ENCODE measurements around the gene LAMB3. TPM values are rescaled to one million over a fixed set of nuclear protein-coding genes. Genes with fewer than 3 reads are reported as not detected.

The LAMB3 gene
- total and polyA plus RNA-seq, 4 donors = 14.6 to 121 (median 68.6) TPM

DNA sequence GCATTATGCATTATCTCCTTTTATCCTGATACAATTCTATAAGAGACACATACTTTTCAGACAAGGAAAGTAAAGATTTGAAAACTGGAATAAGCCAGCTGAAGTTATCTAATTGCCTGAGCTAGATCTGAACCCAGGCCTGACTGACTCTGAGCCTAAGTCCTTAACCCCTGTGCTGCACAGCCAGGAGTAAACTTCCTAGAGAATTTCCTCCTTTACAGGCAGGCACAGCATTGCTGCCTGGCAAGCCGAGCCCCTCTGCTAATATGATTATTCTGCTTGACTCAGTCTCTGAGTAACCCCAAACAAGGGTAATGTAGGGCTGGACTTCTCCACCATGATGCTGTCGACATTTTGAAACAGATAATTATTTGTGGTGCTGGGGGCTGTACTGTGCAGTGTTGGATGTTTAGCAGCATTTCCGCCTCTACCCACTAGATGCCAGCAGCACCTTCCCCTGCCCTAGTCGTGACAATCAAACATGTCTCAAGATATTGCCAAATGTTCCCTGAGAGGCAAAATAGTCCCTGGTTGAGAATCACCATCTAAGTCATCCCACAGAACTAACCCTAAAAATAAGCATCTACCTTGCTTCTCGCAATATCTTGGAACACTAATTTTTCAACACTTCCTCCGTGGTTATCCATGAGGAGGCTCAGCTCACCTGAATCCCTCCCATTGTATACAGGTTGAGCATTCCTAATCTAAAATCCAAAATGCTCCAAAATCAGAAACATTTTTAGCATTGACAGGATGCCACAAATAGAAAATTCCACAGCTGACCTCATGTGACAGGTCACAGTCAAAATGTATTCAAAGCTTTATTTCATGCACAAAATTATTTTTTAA lies 50.2 kb downstream of the LAMB3 start:
- Histone ChIP-seq H3K9me3 (ENCODE audit: control insufficient read depth in 4 of 4, insufficient read depth in 3 of 4, low read length in 3 of 4) (no peaks in the 10 kb centered on the region), H3K9ac (ENCODE audit: insufficient read depth in 1 of 2, low read length in 2 of 2) (no peak overlapping the region), H3K27me3 (ENCODE audit: control insufficient read depth in 3 of 3, insufficient read depth in 3 of 3, low read length in 2 of 3) (no peaks in the 10 kb centered on the region), H3K27ac (ENCODE audit: low read depth in 1 of 2, low read length in 1 of 2) (no peak overlapping the region), H3K36me3 (ENCODE audit: control insufficient read depth in 4 of 4, insufficient read depth in 4 of 4, low read length in 4 of 4) (peaks cover 0 to 35% (median 8%) of the 10 kb centered on the region in 4 donors), H3K4me3 (no peak overlapping the region), H3K4me1 (ENCODE audit: control insufficient read depth in 5 of 5, insufficient read depth in 5 of 5, low read length in 5 of 5) (peaks cover 0 to 2% (median 0%) of the 10 kb centered on the region in 5 donors)
- TF ChIP-seq, protein P1, sequence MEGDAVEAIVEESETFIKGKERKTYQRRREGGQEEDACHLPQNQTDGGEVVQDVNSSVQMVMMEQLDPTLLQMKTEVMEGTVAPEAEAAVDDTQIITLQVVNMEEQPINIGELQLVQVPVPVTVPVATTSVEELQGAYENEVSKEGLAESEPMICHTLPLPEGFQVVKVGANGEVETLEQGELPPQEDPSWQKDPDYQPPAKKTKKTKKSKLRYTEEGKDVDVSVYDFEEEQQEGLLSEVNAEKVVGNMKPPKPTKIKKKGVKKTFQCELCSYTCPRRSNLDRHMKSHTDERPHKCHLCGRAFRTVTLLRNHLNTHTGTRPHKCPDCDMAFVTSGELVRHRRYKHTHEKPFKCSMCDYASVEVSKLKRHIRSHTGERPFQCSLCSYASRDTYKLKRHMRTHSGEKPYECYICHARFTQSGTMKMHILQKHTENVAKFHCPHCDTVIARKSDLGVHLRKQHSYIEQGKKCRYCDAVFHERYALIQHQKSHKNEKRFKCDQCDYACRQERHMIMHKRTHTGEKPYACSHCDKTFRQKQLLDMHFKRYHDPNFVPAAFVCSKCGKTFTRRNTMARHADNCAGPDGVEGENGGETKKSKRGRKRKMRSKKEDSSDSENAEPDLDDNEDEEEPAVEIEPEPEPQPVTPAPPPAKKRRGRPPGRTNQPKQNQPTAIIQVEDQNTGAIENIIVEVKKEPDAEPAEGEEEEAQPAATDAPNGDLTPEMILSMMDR (IDR thresholded peaks at IDR 0.05; ENCODE audit: control extremely low read depth, extremely low read depth) = peak; percentile 50
- ATAC-seq (ENCODE audit: insufficient read depth, low FRiP score) = no peak
- DNase-seq = peak; percentile 65 to 80 (median 77)
- WGBS, 2 donors = 40 to 43% methylated on average over 6 of the region's 6 CpGs

DNA sequence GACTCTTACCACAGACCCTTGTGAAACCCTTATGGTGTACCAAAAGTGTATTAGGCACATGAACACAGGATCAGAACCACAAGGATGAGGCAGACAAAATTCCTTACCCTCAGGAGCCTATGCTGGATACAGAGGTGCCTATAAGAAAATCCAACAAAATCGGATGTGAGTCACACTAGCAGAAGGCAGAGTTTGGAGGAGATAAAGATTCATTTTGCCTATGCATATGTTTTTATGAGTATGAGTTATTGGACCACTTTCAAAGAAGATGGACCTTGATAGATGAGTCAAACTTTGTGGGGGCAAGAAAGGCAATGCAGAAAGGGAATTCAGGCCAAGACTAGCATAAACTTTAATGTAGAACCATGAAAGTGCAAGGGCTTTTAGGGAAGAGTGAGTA lies 51.7 kb downstream of the LAMB3 start:
- Histone ChIP-seq H3K4me1 (ENCODE audit: control insufficient read depth in 5 of 5, insufficient read depth in 5 of 5, low read length in 5 of 5) (peaks cover 0 to 2% (median 0%) of the 10 kb centered on the region in 5 donors), H3K27me3 (ENCODE audit: control insufficient read depth in 3 of 3, insufficient read depth in 3 of 3, low read length in 2 of 3) (no peaks in the 10 kb centered on the region), H3K27ac (ENCODE audit: low read depth in 1 of 2, low read length in 1 of 2) (no peak overlapping the region), H3K9me3 (ENCODE audit: control insufficient read depth in 4 of 4, insufficient read depth in 3 of 4, low read length in 3 of 4) (no peaks in the 10 kb centered on the region), H3K4me3 (no peak overlapping the region), H3K9ac (ENCODE audit: insufficient read depth in 1 of 2, low read length in 2 of 2) (no peak overlapping the region), H3K36me3 (ENCODE audit: control insufficient read depth in 4 of 4, insufficient read depth in 4 of 4, low read length in 4 of 4) (peaks cover 0 to 23% (median 6%) of the 10 kb centered on the region in 4 donors)
- DNase-seq (no peak), ATAC-seq (ENCODE audit: insufficient read depth, low FRiP score) (no peak)
- TF ChIP-seq, protein P1 (IDR thresholded peaks at IDR 0.05; ENCODE audit: control extremely low read depth, extremely low read depth) = no peak
- WGBS, 2 donors = 92 to 95% methylated on average over 1 of the region's 1 CpG

DNA sequence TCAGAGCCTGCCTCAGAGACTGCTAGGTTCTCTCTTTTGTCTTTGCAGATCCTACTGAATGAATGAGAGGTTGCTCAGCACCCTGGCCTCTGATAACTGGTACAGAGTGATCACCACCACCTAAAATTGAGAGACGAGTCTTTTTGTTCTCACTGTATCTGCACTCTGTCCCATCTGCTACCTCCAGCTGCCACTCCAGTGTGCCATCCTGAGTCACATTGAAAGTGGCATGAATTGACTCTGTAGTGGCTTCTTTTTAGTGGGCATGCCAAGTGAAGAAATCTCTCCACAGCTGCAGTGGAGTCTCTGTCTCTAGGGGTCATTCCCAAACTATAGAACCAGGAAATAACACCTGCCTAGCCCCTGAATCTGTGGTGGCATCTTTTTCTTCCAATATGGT lies 54.0 kb downstream of the LAMB3 start:
- TF ChIP-seq, protein P1 (IDR thresholded peaks at IDR 0.05; ENCODE audit: control extremely low read depth, extremely low read depth) = no peak
- DNase-seq = no peak

More for the DNA sequence above, 54.0 kb downstream of the LAMB3 start:
- 80 to 84% methylated on average over 1 of the region's 1 CpG for WGBS, 2 donors
- Histone ChIP-seq H3K4me3 (no peak overlapping the region), H3K9me3 (ENCODE audit: control insufficient read depth in 4 of 4, insufficient read depth in 3 of 4, low read length in 3 of 4) (no peaks in the 10 kb centered on the region), H3K27ac (ENCODE audit: low read depth in 1 of 2, low read length in 1 of 2) (no peak overlapping the region), H3K9ac (ENCODE audit: insufficient read depth in 1 of 2, low read length in 2 of 2) (no peak overlapping the region), H3K36me3 (ENCODE audit: control insufficient read depth in 4 of 4, insufficient read depth in 4 of 4, low read length in 4 of 4) (peaks cover 0 to 12% (median 2%) of the 10 kb centered on the region in 4 donors), H3K4me1 (ENCODE audit: control insufficient read depth in 5 of 5, insufficient read depth in 5 of 5, low read length in 5 of 5) (peaks cover 0 to 2% (median 0%) of the 10 kb centered on the region in 5 donors), H3K27me3 (ENCODE audit: control insufficient read depth in 3 of 3, insufficient read depth in 3 of 3, low read length in 2 of 3) (no peaks in the 10 kb centered on the region)
- no peak for ATAC-seq (ENCODE audit: insufficient read depth, low FRiP score)
